Natural killer cell (primary cell): ENCODE data around the gene ARNT2. TPM values are rescaled to one million over a fixed set of nuclear protein-coding genes. Genes with fewer than 3 reads are reported as not detected.

ENCODE experiments used
- ATAC-seq, 3 donors: fragments of 150-1000 bp in 2 of 3; fragments of 200-7000 bp in 1 of 3; cut with Tn5 transposase; 1 replicate in 1 of 3; 2 replicates in 2 of 3; pipeline ENCODE4 v1.10.0; 2021; ENCODE audit warnings: mild to moderate bottlenecking in 2 of 3, moderate library complexity in 2 of 3
- DNase-seq, 2 donors: peaks; one replicate each; pipeline versions ENCODE4 v3.0.0 to v3.0.0-alpha.2; 2013 to 2021; ENCODE audit warnings: mixed read lengths in 1 of 2
- H3K27ac ChIP-seq: one replicate; pipeline ENCODE4 v1.5.1; 2013; ENCODE audit warnings: mild to moderate bottlenecking, low read length
- H3K27me3 ChIP-seq: one replicate; pipeline ENCODE4 v1.6.1; 2013; ENCODE audit warnings: low read length; ENCODE audit not compliant: control insufficient read depth, insufficient read depth
- H3K36me3 ChIP-seq: one replicate; pipeline ENCODE4 v1.6.1; 2013; ENCODE audit warnings: low read length; ENCODE audit not compliant: control insufficient read depth, insufficient read depth
- H3K4me1 ChIP-seq: one replicate; pipeline ENCODE4 v1.6.1; 2013; ENCODE audit warnings: low read length; ENCODE audit not compliant: control insufficient read depth, insufficient read depth
- H3K4me3 ChIP-seq: one replicate; pipeline ENCODE4 v1.5.1; 2013; ENCODE audit warnings: low read length
- H3K9me3 ChIP-seq: one replicate; pipeline ENCODE4 v1.6.1; 2013; ENCODE audit warnings: low read length; ENCODE audit not compliant: control insufficient read depth, insufficient read depth
- H3K27ac Mint-ChIP-seq, 2 donors: one replicate each; pipeline ENCODE4 v1.8.0; 2022; ENCODE audit warnings: mild to moderate bottlenecking in 2 of 2, mixed read lengths in 2 of 2, moderate library complexity in 1 of 2
- H3K27me3 Mint-ChIP-seq, 2 donors: one replicate each; pipeline ENCODE4 v1.8.0; 2022; ENCODE audit warnings: low read depth in 2 of 2, mixed read lengths in 2 of 2
- H3K36me3 Mint-ChIP-seq: one replicate; pipeline ENCODE4 v1.8.0; 2022; ENCODE audit warnings: mixed read lengths
- H3K4me1 Mint-ChIP-seq, 2 donors: one replicate each; pipeline ENCODE4 v1.8.0; 2022; ENCODE audit warnings: mixed read lengths in 2 of 2
- H3K4me3 Mint-ChIP-seq: one replicate; pipeline ENCODE4 v1.8.0; 2022; ENCODE audit warnings: mild to moderate bottlenecking, moderate library complexity, mixed read lengths
- H3K9me3 Mint-ChIP-seq, 2 donors: one replicate each; pipeline ENCODE4 v1.8.0; 2022; ENCODE audit warnings: mixed read lengths in 2 of 2
- WGBS: methylation state at CpG from one replicate; pipeline ENCODE4 v1.1.7; 2013; ENCODE audit warnings: missing lambda C conversion rate; ENCODE audit not compliant: insufficient coverage; 5-methylcytosine and 5-hydroxymethylcytosine counted together
- intact Hi-C: fragments of 100-400 bp; cut with micrococcal nuclease; formaldehyde crosslinking; loops from one replicate; pipeline ENCODE4 v1.14.2; 2022
- total RNA-seq, 4 donors: library from RNA; stranded (reverse); fragments of 120-200 nt in 1 of 4; gene quantifications; one replicate each; pipeline versions ENCODE4 v1.2.3 to v1.2.4, GENCODE V29; 2013 to 2022
- TF ChIP-seq, protein P1 (sequence below): fragments of 200-600 bp; IDR thresholded peaks from one replicate; pipeline ENCODE4 v1.8.0; 2022; ENCODE audit warnings: antibody characterized with exemption

The ARNT2 gene
- total RNA-seq, 3 donors from 2014 or later (not counting 1 experiment from before 2014, with no cell fraction given) = not detected

GRCh38 chr15:80565398-80565797 is 161.2 kb downstream of the ARNT2 start:
- Histone ChIP-seq H3K27ac (no peak overlapping the region), H3K27me3 (no peaks in the 10 kb centered on the region), H3K9me3 (no peaks in the 10 kb centered on the region), H3K4me1 (peaks cover 6% of the 10 kb centered on the region), H3K36me3 (no peaks in the 10 kb centered on the region), H3K4me3 (no peak overlapping the region)
- intact Hi-C loops = no loop called here
- Mint-ChIP-seq H3K4me1 (peaks cover 7 to 9% of the 10 kb centered on the region in 2 donors), H3K27ac (no peak overlapping the region), H3K4me3 (no peak overlapping the region), H3K9me3 (no peaks in the 10 kb centered on the region), H3K36me3 (no peaks in the 10 kb centered on the region), H3K27me3 (peaks cover 27 to 52% of the 10 kb centered on the region in 2 donors)
- TF ChIP-seq, protein P1, sequence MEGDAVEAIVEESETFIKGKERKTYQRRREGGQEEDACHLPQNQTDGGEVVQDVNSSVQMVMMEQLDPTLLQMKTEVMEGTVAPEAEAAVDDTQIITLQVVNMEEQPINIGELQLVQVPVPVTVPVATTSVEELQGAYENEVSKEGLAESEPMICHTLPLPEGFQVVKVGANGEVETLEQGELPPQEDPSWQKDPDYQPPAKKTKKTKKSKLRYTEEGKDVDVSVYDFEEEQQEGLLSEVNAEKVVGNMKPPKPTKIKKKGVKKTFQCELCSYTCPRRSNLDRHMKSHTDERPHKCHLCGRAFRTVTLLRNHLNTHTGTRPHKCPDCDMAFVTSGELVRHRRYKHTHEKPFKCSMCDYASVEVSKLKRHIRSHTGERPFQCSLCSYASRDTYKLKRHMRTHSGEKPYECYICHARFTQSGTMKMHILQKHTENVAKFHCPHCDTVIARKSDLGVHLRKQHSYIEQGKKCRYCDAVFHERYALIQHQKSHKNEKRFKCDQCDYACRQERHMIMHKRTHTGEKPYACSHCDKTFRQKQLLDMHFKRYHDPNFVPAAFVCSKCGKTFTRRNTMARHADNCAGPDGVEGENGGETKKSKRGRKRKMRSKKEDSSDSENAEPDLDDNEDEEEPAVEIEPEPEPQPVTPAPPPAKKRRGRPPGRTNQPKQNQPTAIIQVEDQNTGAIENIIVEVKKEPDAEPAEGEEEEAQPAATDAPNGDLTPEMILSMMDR = no peak
- ATAC-seq (no peak), DNase-seq (no peak)
- 31% methylated on average over 1 of the region's 1 CpG for WGBS

GRCh38 chr15:80565988-80566387 is 161.8 kb downstream of the ARNT2 start:
- peaks cover 7 to 9% of the 10 kb centered on the region in 2 donors for H3K4me1 Mint-ChIP-seq
- H3K36me3 ChIP-seq = no peaks in the 10 kb centered on the region

DNA sequence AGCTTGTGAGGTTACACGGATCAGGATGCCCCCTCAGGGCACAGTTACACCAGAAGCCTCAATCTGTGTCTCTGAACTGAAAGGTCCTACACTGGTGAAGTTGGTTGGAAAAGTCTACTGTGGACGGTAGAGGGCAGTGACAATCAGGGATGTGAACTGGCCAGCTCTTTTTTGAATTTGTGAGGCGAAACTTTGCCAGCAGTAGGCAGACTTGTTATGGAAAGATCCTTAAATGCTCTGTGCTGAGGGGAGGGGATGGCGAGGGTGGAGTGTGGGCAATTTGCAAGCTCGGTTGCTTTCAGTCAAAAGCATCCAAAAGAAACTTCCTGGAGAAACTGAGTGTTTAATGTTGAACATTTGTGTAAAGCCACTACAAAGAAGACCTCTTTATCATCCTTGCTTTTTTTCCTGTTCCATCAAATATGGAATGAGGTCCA is 163.6 kb downstream of the ARNT2 start:
- Histone ChIP-seq H3K4me3 (no peak overlapping the region), H3K36me3 (no peaks in the 10 kb centered on the region), H3K27ac (no peak overlapping the region), H3K4me1 (no peaks in the 10 kb centered on the region), H3K27me3 (no peaks in the 10 kb centered on the region), H3K9me3 (no peaks in the 10 kb centered on the region)
- intact Hi-C loops = loop anchor here (2.0 kb wide), 2 partner anchors 209 to 403 kb away; no protein-coding TSS in a partner anchor
- H3K36me3 Mint-ChIP-seq = no peaks in the 10 kb centered on the region
- 19% methylated on average over 5 of the region's 5 CpGs for WGBS
- no peak overlapping the region for H3K4me3 Mint-ChIP-seq
- H3K4me1 Mint-ChIP-seq = peaks cover 7 to 14% of the 10 kb centered on the region in 2 donors
- TF ChIP-seq, protein P1 = no peak
- H3K27me3 Mint-ChIP-seq = peaks cover 27 to 51% of the 10 kb centered on the region in 2 donors
- H3K9me3 Mint-ChIP-seq = no peaks in the 10 kb centered on the region
- DNase-seq (peak in 1 of 2 donors; percentile 52), ATAC-seq (peak in 2 of 3 donors; percentile 36 to 55)
- no peak overlapping the region for H3K27ac Mint-ChIP-seq

More at GRCh38 chr15:80565988-80566387, 161.8 kb downstream of the ARNT2 start:
- Histone ChIP-seq H3K27ac (no peak overlapping the region), H3K4me1 (peaks cover under 1% of the 10 kb centered on the region), H3K27me3 (no peaks in the 10 kb centered on the region), H3K9me3 (no peaks in the 10 kb centered on the region), H3K4me3 (no peak overlapping the region)
- WGBS = 86% methylated on average over 4 of the region's 4 CpGs
- H3K27me3 Mint-ChIP-seq = peaks cover 27 to 52% of the 10 kb centered on the region in 2 donors
- DNase-seq (no peak), ATAC-seq (no peak)
- intact Hi-C loops = loop anchor here (2.0 kb wide), 2 partner anchors 211 to 405 kb away; no protein-coding TSS in a partner anchor
- no peaks in the 10 kb centered on the region for H3K9me3 Mint-ChIP-seq
- TF ChIP-seq, protein P1 = no peak
- H3K36me3 Mint-ChIP-seq = no peaks in the 10 kb centered on the region
- H3K4me3 Mint-ChIP-seq = no peak overlapping the region
- no peak overlapping the region for H3K27ac Mint-ChIP-seq

DNA sequence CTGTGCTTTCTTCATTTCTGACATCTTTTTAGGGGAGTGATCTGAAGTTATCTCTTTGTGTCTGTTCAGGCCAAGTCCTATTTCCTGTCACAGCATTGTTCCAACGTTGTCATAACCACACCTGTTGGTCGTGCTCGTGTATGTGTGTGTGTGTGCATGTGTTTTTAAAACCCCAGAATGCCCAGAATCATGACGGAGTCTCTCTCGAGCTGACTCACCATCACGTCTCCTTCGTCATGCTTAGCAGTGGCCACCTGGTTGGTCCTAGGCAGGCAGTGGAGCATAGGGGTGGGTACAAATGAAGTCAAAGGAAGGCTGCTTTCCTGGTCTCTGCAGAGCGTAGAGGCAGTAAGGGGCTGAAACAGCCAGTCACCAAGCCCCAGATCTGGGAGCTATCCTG is 164.1 kb downstream of the ARNT2 start:
- Histone ChIP-seq H3K27me3 (no peaks in the 10 kb centered on the region), H3K4me3 (no peak overlapping the region), H3K27ac (no peak overlapping the region), H3K4me1 (no peaks in the 10 kb centered on the region), H3K36me3 (no peaks in the 10 kb centered on the region), H3K9me3 (no peaks in the 10 kb centered on the region)
- Mint-ChIP-seq H3K4me1 (peaks cover 7 to 14% of the 10 kb centered on the region in 2 donors), H3K27me3 (peaks cover 27 to 46% of the 10 kb centered on the region in 2 donors), H3K36me3 (no peaks in the 10 kb centered on the region), H3K9me3 (no peaks in the 10 kb centered on the region), H3K27ac (no peak overlapping the region), H3K4me3 (no peak overlapping the region)
- DNase-seq (no peak), ATAC-seq (no peak)
- intact Hi-C loops = no loop called here
- TF ChIP-seq, protein P1 = no peak
- WGBS = 62% methylated on average over 8 of the region's 8 CpGs
